OCI-M2 (cell line): ENCODE measurements around the gene MTCH1.

Experiments
- DNase-seq: peaks from one replicate; lab custom pipeline; 2025; ENCODE audit not compliant: unreplicated experiment; lab: John Stamatoyannopoulos, UW

Gene MTCH1

DNA sequence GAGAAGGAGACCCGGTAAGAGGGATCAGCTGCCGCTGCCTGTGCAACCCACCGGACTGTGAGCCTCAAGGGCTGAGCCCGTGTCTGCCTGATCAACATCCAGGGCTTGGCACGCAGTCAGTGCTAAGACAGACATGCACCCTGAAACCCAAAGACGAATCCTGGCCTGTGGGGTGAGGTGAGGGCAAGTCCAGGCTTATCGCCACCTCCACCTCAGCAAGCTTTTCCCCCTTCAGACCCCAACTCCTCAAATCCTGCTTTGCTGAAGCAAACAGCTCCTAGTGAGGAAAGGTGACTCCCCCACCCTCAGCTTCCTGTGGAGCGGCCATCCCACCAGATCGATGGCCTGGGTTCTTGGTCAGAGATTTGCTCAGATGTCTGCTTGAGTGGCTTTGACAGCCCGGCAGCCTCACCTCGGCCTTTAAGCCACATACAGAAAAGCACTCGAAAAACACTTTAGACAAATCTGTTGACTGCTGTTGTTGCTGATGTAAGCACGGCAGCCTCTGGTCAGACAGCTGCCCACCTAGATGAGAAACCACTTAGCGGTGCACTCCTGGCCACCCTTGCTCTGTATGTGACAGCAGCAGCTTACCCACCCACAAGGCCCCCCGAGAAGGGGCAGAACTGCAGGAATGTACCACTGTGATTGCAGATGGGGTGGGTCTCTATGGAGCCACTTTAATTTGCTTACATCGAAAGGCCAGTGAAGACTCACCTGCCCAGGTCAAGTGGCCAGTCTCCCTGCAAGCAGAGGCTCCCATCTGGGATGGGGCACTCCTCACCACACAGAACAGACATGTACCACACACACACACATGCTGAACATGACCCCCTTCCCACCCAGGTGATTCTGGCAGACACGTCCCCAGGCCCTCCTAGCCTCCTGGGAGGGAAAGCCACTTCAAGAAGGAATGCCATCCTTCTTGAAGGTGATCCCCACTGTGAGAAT is 14.8 kb downstream of the MTCH1 start:
- DNase-seq = no peak

GRCh38 chr6:36969988-36970891 is 15.8 kb downstream of the MTCH1 start:
- DNase-seq = no peak

DNA sequence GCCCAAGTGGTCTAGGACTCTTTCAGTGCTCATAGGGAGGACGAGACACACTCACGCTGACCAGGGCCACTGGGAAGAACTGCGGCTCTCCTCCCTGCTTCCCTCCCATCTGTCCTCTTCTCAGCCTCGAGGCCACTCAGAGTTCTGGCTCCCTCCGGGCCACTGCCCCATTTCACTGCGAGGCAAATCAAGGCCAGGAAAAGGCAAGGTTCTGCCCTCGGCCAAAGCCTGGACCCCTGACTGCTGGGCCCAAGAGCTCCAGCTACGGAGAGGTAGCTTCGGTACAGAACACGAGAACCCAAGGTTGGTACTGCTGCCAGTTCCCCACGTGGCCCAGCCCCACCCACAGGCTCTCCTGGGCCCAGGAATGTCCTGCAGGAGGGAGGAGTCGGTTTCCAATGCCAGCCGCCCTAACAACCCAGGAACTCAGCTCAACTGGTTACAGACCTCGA is 16.7 kb downstream of the MTCH1 start:
- no peak for DNase-seq

DNA sequence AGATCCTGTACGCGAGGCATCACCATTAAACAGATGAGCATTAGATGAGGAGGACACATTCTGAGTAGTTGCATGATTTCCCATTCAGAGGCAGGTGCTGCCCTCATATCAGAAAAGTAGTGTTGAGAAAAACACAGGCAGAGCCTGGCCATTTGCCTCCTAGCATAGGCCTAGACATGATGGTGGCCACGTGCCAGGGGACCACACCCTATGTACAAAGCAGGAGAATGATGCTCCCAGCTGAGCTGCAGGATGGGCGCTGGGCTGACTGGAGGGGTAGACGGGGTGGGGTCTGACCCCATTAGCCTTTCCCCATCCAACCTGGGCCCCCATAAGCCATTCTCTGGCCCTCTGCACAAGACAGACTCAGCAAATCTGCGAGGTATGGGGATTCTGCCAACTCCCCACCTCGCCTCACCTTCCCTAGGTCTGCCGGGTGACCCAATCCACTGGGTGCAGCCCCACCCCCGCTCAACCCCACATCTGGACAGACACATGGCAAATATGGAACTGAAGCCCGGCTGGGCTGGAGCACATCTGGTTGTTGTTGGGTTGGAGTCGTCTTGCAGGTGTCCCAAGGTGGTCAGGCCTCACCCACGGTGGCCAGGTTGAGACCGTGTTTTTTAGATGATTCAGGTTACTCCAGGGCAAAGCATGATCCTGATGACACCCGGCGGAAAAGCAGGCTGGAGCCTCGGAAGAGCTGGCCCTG is 17.6 kb downstream of the MTCH1 start:
- DNase-seq = no peak

- no peak for DNase-seq
These were observed 18.2 kb downstream of the MTCH1 start for GRCh38 chr6:36967757-36968156.

DNA sequence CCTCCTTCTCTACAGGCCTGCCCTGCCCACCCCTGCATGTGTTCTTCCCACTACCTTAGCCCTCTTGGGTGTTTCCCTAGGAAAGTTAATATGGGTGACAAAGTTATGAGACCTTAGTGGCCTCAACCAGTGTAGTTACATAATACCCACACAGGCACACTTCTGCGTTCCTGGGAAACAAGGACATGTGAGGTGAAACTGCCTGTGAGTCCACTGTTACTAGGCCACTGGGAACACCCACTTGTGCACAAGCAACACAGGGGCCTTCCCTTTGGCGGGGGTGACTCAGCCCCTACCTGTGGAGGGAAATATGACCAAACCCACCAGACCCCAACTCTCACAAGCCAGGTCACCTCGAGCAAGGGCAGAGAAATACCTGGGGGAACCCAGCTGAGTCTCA is 18.7 kb downstream of the MTCH1 start:
- no peak for DNase-seq

DNA sequence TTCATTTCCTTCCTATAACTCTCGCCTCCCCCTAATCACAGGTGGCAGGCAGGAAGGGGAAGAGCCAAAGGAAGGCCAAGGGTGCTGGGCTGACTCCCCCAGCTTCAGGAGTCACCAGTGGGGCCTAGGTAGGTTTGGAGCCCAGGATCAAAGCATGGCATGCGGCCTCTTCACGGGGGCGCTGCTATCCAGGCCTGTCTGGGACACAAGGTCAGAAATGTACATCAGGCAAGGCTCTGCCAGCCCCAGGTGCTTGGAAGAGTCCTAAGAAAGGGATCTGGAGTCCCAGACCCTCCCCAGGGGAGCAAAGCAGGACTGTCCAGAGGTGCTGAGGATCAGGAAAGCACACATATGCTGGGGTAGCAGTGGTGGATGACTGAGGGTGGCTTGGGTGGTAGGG is 21.1 kb downstream of the MTCH1 start:
- no peak for DNase-seq

DNA sequence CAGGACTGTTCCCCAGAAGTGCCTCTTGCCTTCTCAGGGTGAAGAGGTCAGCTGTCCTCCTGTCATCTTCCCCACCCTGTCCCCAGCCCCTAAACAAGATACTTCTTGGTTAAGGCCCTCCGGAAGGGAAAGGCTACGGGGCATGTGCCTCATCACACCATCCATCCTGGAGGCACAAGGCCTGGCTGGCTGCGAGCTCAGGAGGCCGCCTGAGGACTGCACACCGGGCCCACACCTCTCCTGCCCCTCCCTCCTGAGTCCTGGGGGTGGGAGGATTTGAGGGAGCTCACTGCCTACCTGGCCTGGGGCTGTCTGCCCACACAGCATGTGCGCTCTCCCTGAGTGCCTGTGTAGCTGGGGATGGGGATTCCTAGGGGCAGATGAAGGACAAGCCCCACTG is 21.6 kb downstream of the MTCH1 start:
- no peak for DNase-seq

DNA sequence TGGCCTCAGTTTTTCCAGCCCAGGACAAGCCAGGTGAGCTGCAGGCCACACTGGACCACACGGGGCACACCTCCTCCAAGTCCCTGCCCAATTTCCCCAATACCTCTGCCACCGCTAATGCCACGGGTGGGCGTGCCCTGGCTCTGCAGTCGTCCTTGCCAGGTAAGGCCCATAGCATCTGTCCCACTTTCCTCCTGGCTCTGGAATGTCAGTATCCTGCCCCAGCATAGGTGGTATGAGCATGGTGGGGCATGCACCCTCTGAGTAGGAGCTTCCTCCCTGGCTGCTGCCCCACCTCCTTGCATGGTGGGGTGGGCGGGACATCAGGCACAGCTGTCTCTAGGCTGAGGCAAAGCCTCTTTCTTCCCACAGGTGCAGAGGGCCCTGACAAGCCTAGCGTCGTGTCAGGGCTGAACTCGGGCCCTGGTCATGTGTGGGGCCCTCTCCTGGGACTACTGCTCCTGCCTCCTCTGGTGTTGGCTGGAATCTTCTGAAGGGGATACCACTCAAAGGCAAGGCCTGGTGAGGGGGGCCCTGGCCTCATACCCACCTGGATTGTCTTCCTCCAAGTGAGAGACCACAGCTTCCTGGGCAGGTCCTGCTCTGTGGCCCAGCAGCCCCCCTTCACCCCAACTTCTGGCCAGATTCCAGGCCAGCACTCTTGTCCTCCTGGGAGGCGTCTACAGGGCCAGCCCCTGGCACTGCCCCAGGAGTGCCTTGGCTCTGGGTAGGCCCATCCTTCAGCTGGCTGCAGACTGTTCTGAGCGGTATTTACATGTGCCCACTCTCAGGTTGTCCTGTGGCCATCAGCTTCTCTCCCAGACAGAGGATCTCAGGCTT is 22.3 kb downstream of the MTCH1 start:
- no peak for DNase-seq

DNA sequence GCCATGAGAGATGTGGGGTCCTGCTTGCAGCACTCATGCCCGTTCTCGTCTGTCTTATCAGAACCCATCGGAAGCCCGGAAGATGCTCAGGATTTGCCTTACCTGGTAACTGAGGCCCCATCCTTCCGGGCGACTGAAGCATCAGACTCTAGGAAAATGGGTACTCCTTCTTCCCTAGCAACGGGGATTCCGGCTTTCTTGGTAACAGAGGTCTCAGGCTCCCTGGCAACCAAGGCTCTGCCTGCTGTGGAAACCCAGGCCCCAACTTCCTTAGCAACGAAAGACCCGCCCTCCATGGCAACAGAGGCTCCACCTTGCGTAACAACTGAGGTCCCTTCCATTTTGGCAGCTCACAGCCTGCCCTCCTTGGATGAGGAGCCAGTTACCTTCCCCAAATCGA is 23.1 kb downstream of the MTCH1 start:
- DNase-seq = no peak

GRCh38 chr6:36961441-36962435 is 24.3 kb downstream of the MTCH1 start:
- no peak for DNase-seq

DNA sequence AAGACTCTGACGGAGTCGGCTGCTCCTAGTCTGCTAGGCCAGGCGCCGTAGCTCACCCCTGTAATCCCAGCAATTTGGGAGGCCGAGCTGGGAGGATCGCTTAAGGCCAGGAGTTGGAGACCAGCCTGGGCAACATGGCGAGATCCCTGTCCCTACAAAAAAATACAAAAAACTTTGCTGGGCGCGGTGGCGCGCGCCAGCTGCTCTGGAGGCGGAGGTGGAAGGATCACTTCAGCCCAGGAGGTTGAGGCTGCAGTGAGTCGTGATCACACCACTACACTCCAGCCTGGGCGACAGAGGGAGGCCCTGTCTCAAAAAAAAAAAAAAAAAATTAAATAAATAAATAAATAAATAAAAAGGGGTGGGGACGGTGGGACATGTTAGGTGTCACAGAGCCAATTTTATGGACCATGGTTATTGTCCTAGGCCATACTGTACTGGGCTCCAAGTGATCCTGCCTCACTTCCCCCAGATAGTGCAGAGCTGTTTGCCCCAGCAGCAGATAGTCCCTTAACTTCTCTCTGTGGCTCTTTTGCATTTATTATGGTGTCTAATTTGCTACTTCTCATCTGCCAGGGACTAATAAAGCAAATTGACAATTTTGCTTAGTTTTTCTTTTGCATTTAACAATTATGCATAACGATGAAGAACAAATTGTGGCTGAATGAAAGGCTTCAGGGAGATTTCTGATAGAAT is 26.3 kb downstream of the MTCH1 start:
- no peak for DNase-seq

GRCh38 chr6:36958775-36959554 is 27.0 kb downstream of the MTCH1 start:
- no peak for DNase-seq

DNA sequence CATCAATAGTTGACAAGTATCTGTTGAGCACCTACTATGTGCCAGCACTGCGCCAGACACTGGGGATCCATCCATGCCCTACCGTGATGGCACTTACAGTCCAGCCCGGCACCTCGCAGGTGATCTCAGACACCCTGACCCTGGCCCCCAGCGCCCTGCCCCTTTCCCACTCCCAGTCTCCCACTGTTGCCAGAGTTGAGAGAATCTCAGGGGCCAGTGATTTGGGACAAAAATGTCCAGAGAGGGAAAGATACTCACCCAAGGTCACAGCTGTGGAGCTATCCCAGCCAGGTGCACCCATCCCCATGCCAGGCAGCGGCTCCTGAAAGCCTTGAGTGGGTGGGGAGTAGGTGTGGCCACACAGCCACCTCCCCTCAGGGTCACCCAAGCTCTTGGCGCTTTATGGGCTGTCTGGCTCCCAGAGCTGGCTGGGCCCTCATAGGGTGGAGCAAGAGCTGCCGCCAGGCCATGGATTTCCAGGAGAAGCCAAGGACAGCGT is 28.2 kb downstream of the MTCH1 start:
- no peak for DNase-seq

DNA sequence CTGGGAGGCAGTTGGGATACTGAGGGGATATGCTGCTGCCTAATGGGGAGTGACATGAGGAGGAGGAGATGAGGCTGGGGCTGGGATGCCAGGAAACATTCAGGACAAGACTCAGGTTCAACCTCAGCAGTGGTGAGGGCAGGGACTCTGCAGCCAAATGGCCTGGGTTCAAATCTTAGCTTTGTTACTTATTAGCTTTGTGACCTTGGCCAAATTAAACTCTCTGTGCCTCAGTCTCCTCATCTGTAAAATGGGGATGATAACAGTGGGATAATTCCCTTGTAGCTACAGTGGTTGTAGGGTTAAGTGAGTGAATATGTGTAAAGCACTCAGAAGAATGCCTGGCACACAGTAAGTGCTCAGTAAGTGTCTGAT is 29.6 kb downstream of the MTCH1 start:
- DNase-seq = no peak

DNA sequence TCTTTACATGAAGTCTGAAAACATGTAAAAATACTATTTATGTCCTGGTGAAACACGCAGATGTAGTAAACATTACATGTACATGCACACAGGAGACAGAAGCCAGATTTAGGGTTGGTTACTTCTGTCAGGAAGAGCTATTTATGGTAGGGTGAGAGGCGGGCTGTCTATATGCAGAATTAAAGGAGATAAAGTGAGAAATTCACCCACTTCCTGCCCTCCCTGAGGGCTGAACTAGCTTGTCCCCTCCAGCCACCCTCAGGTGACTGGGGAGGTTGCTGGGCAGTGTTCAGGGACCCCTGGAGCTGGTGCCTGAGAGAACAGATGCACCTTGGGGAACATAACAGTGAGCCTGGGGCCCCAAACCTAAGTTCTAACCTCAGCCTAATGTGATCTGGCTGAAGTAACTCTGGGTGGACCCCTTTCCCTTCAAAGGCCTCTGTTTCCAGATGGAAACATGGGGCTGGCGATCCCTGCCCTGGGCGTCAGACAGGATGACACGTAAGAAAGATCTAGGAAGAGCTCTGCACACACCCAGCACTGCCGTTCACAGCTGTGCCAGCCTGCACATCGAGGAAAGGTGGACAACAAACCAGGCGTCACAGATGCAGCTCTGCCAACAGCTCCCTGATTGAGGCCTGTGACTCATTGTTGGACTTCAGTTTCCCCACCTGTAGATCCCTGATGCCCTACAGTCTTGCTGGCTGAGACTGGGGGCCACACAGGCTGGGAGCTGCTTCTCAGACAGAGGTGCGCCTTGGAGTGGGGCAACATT is 30.1 kb downstream of the MTCH1 start:
- DNase-seq = no peak

- DNase-seq = no peak
These were observed 30.9 kb downstream of the MTCH1 start for GRCh38 chr6:36955136-36955535.
